OCI-LY3 (cell line): Measurements from ENCODE around the gene DMRT1.

Experiments
- H2AFZ ChIP-seq: fragments of 200-600, 300-600 bp; shearing (Covaris generic); 2 replicates; pipeline ENCODE4 v1.6.0; 2014; ENCODE audit warnings: antibody characterized with exemption, low read depth, low read length
- H3K27ac ChIP-seq: fragments of 200-600, 300-600 bp; sonication (generic); 2 replicates; pipeline ENCODE4 v1.5.1; 2014; ENCODE audit warnings: mild to moderate bottlenecking, low read length, moderate library complexity, mixed read lengths
- H3K27me3 ChIP-seq: fragments of 200-600, 300-600 bp; sonication (generic); 2 replicates; pipeline ENCODE4 v1.6.1; 2014; ENCODE audit warnings: low read depth, low read length, mixed read lengths
- H3K36me3 ChIP-seq: fragments of 200-600, 300-600 bp; sonication (generic); replicated peaks from 2 replicates; pipeline ENCODE3; 2014; ENCODE audit warnings: low read depth, low read length, mixed read lengths
- H3K4me1 ChIP-seq: fragments of 300-600, 200-600 bp; sonication (generic); 2 replicates; pipeline ENCODE4 v1.6.1; 2014; ENCODE audit warnings: low read length, mixed read lengths
- H3K4me2 ChIP-seq: fragments of 200-600, 300-600 bp; sonication (generic); 2 replicates; pipeline ENCODE4 v1.6.1; 2014; ENCODE audit warnings: low read length, mixed read lengths
- H3K4me3 ChIP-seq: fragments of 300-600, 200-600 bp; sonication (generic); 2 replicates; pipeline ENCODE4 v1.5.1; 2014; ENCODE audit warnings: antibody characterized with exemption, mild to moderate bottlenecking, low read length, moderate library complexity
- H3K79me2 ChIP-seq: fragments of 300-600, 200-600 bp; shearing (Covaris generic); 2 replicates; pipeline ENCODE4 v1.6.1; 2014; ENCODE audit warnings: mild to moderate bottlenecking, low read length, mixed read lengths
- H3K9ac ChIP-seq: fragments of 300-600, 200-600 bp; shearing (Covaris generic); 2 replicates; pipeline ENCODE4 v1.6.0; 2014; ENCODE audit warnings: mild to moderate bottlenecking, low read length, moderate library complexity
- H3K9me3 ChIP-seq: fragments of 200-600, 300-600 bp; shearing (Covaris generic); 2 replicates; pipeline ENCODE4 v1.6.1; 2014; ENCODE audit warnings: low read length, mixed read lengths; ENCODE audit not compliant: insufficient read depth
- H4K20me1 ChIP-seq: fragments of 200-600, 300-600 bp; sonication (generic); 2 replicates; pipeline ENCODE4 v1.6.1; 2016; ENCODE audit warnings: low read length, mixed read lengths; ENCODE audit not compliant: insufficient read depth
- EZH2phosphoT487 ChIP-seq: fragments of 200-600 bp; shearing (Covaris generic); IDR thresholded peaks from 2 replicates; pipeline ENCODE4 v1.6.1; 2018; ENCODE audit warnings: antibody characterized with exemption, mixed run types, low read depth
- TF ChIP-seq, protein P1 (sequence below): fragments of 200-600, 300-600 bp; sonication (generic); IDR thresholded peaks from 2 replicates; pipeline ENCODE4 v1.5.1; 2014; ENCODE audit warnings: antibody characterized with exemption, low read length, low read depth

The DMRT1 gene

DNA sequence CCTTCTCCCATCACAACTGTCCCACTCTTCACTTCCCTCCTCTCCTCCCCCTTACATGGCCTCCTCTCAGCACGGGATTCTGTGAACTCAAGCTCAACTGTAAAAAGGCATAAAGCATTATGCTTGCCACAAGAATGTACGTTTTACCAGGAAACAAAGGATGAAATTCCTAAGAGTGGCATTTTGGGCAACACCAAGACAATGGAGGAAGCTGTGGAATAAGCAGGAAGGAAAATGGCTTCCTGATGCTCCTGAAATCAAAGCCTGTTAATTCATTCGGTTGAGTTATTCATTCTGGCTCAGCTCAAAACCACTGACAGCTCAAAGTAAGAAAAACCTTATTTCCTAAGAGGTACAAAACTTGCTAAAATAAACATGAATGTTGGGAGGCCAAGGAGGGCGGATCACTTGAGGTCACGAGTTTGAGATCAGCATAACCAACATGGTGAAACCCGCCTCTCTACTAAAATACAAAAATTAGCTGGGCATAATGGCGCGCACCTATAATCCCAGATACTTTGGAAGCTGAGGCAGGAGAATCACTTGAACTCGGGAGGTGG lies 40.8 kb upstream of the DMRT1 start:
- no peaks in the 10 kb centered on the region; the same call in 1 of the 2 replicates for H3K27me3 ChIP-seq
- no peak for TF ChIP-seq EZH2phosphoT487
- TF ChIP-seq, protein P1, sequence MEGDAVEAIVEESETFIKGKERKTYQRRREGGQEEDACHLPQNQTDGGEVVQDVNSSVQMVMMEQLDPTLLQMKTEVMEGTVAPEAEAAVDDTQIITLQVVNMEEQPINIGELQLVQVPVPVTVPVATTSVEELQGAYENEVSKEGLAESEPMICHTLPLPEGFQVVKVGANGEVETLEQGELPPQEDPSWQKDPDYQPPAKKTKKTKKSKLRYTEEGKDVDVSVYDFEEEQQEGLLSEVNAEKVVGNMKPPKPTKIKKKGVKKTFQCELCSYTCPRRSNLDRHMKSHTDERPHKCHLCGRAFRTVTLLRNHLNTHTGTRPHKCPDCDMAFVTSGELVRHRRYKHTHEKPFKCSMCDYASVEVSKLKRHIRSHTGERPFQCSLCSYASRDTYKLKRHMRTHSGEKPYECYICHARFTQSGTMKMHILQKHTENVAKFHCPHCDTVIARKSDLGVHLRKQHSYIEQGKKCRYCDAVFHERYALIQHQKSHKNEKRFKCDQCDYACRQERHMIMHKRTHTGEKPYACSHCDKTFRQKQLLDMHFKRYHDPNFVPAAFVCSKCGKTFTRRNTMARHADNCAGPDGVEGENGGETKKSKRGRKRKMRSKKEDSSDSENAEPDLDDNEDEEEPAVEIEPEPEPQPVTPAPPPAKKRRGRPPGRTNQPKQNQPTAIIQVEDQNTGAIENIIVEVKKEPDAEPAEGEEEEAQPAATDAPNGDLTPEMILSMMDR = no peak
- H4K20me1 ChIP-seq = no peaks in the 10 kb centered on the region
- H3K4me3 ChIP-seq = no peak overlapping the region
- no peaks in the 10 kb centered on the region for H3K36me3 ChIP-seq
- no peak overlapping the region for H3K4me2 ChIP-seq
- no peaks in the 10 kb centered on the region for H3K9me3 ChIP-seq
- no peak overlapping the region for H2AFZ ChIP-seq
- no peaks in the 10 kb centered on the region for H3K79me2 ChIP-seq
- no peak overlapping the region for H3K9ac ChIP-seq
- H3K27ac ChIP-seq = no peak overlapping the region
- H3K4me1 ChIP-seq = no peaks in the 10 kb centered on the region

GRCh38 chr9:801399-802071 lies 40.0 kb upstream of the DMRT1 start:
- Histone ChIP-seq H3K79me2 (no peaks in the 10 kb centered on the region), H3K9ac (no peak overlapping the region), H3K4me2 (no peak overlapping the region), H3K9me3 (no peaks in the 10 kb centered on the region), H4K20me1 (no peaks in the 10 kb centered on the region), H2AFZ (no peak overlapping the region), H3K36me3 (no peaks in the 10 kb centered on the region), H3K27ac (no peak overlapping the region), H3K4me3 (no peak overlapping the region), H3K27me3 (no peaks in the 10 kb centered on the region; the same call in 1 of the 2 replicates), H3K4me1 (no peaks in the 10 kb centered on the region)
- no peak for TF ChIP-seq EZH2phosphoT487
- TF ChIP-seq, protein P1 = no peak

- H3K4me1 ChIP-seq = no peaks in the 10 kb centered on the region
- no peak overlapping the region for H3K27ac ChIP-seq
- TF ChIP-seq, protein P1 = no peak
- no peak for TF ChIP-seq EZH2phosphoT487
- H3K79me2 ChIP-seq = no peaks in the 10 kb centered on the region
- no peaks in the 10 kb centered on the region for H3K36me3 ChIP-seq
- H2AFZ ChIP-seq = no peak overlapping the region
- H4K20me1 ChIP-seq = no peaks in the 10 kb centered on the region
- no peak overlapping the region for H3K4me2 ChIP-seq
- H3K27me3 ChIP-seq = no peaks in the 10 kb centered on the region; the same call in 1 of the 2 replicates
- no peak overlapping the region for H3K4me3 ChIP-seq
- H3K9me3 ChIP-seq = no peaks in the 10 kb centered on the region
- no peak overlapping the region for H3K9ac ChIP-seq
Observed at GRCh38 chr9:804026-804425, 37.5 kb upstream of the DMRT1 start.

DNA sequence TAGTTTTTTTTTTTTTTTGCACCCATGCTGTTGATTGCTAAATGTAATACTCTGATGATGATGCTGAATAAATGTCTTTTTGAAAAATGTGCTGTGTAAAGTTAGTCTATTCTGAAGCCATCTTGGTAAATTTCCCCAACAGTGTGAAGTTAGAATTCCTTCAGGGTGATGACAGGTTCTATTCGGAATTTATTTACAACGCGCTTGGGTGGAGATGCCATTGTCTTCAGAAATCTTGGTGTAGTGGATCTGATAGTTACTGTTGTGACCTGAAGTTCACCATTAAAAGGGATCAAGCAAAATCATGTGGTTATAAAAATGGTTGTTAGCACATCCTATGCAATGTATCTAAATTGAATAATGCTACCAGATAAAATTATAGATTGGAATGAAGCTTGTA lies 36.3 kb upstream of the DMRT1 start:
- no peak overlapping the region for H3K27ac ChIP-seq
- H3K27me3 ChIP-seq = no peaks in the 10 kb centered on the region; the same call in 1 of the 2 replicates
- no peaks in the 10 kb centered on the region for H3K36me3 ChIP-seq
- no peak overlapping the region for H3K4me2 ChIP-seq
- no peaks in the 10 kb centered on the region for H3K79me2 ChIP-seq
- H2AFZ ChIP-seq = no peak overlapping the region
- no peak overlapping the region for H3K4me3 ChIP-seq
- TF ChIP-seq, protein P1 = no peak
- TF ChIP-seq EZH2phosphoT487 = no peak
- no peaks in the 10 kb centered on the region for H4K20me1 ChIP-seq
- H3K9ac ChIP-seq = no peak overlapping the region
- H3K9me3 ChIP-seq = no peaks in the 10 kb centered on the region
- no peaks in the 10 kb centered on the region for H3K4me1 ChIP-seq
